Muscle layer of duodenum (tissue), 2 donors: Measurements from ENCODE around the gene ALDH5A1.

Experiments used
- H3K27ac ChIP-seq: one replicate; pipeline ENCODE4 v1.7.0; 2013; ENCODE audit warnings: mild to moderate bottlenecking, low read length
- H3K27me3 ChIP-seq: one replicate; pipeline ENCODE4 v1.7.0; 2013; ENCODE audit warnings: low read depth, mild to moderate bottlenecking, control low read depth, low read length
- H3K36me3 ChIP-seq, 2 donors: one replicate each; pipeline ENCODE4 v1.7.0; 2013; ENCODE audit warnings: low read length in 2 of 2, control low read depth in 1 of 2, mild to moderate bottlenecking in 1 of 2; ENCODE audit not compliant: insufficient read depth in 2 of 2, control insufficient read depth in 1 of 2
- H3K4me1 ChIP-seq, 2 donors: one replicate each; pipeline ENCODE4 v1.7.0; 2013; ENCODE audit warnings: low read length in 2 of 2, mild to moderate bottlenecking in 2 of 2, control low read depth in 1 of 2, moderate library complexity in 1 of 2; ENCODE audit not compliant: insufficient read depth in 2 of 2, control insufficient read depth in 1 of 2
- H3K4me3 ChIP-seq, 2 donors: one replicate each; pipeline ENCODE4 v1.7.0; 2013; ENCODE audit warnings: low read length in 2 of 2, low read depth in 1 of 2, mild to moderate bottlenecking in 1 of 2
- H3K9me3 ChIP-seq, 2 donors: one replicate each; pipeline ENCODE4 v1.7.0; 2013; ENCODE audit warnings: low read length in 2 of 2, control low read depth in 1 of 2, mild to moderate bottlenecking in 1 of 2; ENCODE audit not compliant: control insufficient read depth in 1 of 2
- donor health status: healthy.

The ALDH5A1 gene

DNA sequence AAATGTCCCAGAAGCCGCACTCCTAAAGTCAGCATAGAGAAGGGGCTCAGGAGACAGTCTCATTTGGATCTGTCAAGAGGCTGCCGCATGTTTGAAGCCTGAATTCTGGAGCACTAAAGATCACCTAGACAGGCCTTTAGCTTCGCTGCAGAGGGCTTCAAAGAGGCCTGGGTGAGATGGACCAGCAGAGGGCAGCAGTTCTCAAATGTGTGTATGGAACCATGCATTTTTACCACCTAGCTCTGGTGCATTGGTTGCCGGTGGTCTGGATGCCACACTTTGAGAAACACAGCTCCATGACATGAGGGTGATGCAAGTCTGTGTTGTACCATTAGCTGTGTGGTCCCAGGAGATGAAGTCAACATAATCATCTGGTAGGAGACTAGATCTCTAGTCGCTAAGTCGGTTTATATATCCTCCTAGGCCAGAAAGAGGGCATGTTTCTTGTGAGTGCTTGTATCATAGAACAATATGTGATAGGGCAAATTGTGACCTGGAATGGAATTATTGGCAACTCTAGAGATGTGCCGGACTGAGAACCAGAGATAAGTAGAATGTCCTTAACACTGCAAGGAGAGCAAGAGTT is 86.4 kb downstream of the ALDH5A1 start:
- Histone ChIP-seq H3K4me3 (no peak overlapping the region), H3K27me3 (no peaks in the 10 kb centered on the region), H3K4me1 (peaks cover 0 to 4% of the 10 kb centered on the region in 2 donors), H3K36me3 (no peaks in the 10 kb centered on the region), H3K9me3 (no peaks in the 10 kb centered on the region), H3K27ac (no peak overlapping the region)

DNA sequence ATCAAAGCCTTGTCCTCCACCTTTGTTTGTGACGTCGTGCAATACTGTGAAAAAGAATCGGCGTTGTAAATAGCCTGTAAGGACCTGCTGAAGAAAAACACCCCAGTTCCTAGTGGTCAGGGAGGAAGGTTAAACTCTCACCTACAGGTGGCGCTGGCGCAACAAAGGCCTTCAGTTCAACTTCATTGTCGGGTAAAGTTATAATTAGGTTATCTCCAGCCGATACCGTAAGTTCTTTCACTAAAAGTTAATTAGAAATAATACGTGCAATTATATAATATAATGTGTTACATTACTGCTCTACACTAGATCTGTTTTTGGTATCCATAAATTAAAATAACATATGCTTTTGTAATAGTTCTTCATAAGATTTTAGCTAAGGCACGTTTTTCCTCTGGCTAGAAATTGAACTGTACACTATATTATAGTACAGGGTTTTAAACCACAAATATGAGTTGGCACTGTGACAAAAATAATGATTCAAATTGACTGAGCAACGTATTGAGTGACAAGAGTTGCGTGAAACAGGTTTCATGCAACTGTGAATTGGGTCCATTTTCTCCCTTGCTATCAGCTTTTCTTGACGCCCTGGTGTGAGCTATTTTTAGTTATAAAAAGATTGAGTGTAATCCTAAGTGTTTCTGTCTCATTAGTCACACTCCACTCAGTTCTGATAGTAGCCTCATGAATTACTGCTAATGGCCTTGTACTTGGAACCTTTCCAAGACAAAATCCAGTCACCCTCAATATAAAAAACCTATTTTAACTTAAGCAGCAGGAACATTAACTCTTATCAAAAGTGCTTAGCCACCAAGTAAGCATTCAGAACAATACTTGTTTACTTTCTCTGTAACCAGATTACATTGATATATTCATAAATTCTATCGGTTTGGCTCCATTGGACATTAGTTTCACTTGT is 89.0 kb downstream of the ALDH5A1 start:
- Histone ChIP-seq H3K4me3 (no peak overlapping the region), H3K27ac (no peak overlapping the region), H3K36me3 (no peaks in the 10 kb centered on the region), H3K9me3 (no peaks in the 10 kb centered on the region), H3K4me1 (peaks cover 0 to 4% of the 10 kb centered on the region in 2 donors), H3K27me3 (no peaks in the 10 kb centered on the region)

DNA sequence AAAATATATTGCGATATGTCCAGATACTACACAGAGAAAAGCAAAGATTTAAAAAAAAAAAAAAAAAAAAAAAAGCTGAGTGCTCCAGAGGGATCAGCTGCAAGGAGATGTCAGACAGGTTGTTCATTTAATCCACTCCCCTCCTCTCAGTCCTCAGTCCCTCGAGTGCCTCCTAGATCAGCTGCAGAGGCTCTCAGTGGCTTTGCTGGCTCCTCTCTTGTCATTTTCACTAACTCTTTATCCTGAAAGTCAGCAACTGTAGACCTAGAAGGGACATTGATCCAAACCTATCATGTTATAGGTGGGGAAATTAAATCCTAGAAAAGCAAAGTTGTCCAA is 89.6 kb downstream of the ALDH5A1 start:
- Histone ChIP-seq H3K27ac (no peak overlapping the region), H3K4me3 (no peak overlapping the region), H3K27me3 (no peaks in the 10 kb centered on the region), H3K9me3 (no peaks in the 10 kb centered on the region), H3K4me1 (peaks cover 0 to 4% of the 10 kb centered on the region in 2 donors), H3K36me3 (no peaks in the 10 kb centered on the region)
